Upper lobe of left lung (tissue), 6 donors: ENCODE measurements around the gene RELL1. TPM values are rescaled to one million over a fixed set of nuclear protein-coding genes. Genes with fewer than 3 reads are reported as not detected.

ENCODE experiments used
- ATAC-seq, 2 donors: fragments of 200-7000 bp; cut with Tn5 transposase; one replicate each; pipeline ENCODE4 v1.9.1; 2022; ENCODE audit warnings: mild to moderate bottlenecking in 2 of 2, moderate library complexity in 2 of 2; ENCODE audit not compliant: low FRiP score in 2 of 2
- DNase-seq, 2 donors: peaks; one replicate each; pipeline ENCODE4 v3.0.0-alpha.2; 2019 to 2020
- H3K27ac ChIP-seq, 4 donors: fragments of 200-600 bp; sonication (generic); one replicate each; pipeline ENCODE4 v1.5.1; 2016 to 2019
- H3K27me3 ChIP-seq, 4 donors: fragments of 200-600 bp; sonication (generic); one replicate each; pipeline ENCODE4 v1.5.1; 2017 to 2019
- H3K36me3 ChIP-seq, 4 donors: fragments of 200-600 bp; sonication (generic); one replicate each; pipeline ENCODE4 v1.5.1; 2016 to 2019
- H3K4me1 ChIP-seq, 4 donors: fragments of 200-600 bp; sonication (generic); one replicate each; pipeline ENCODE4 v1.5.1; 2018 to 2019
- H3K4me3 ChIP-seq, 4 donors: fragments of 200-600 bp; sonication (generic); one replicate each; pipeline ENCODE4 v1.5.1; 2017 to 2019; ENCODE audit warnings: mild to moderate bottlenecking in 2 of 4, moderate library complexity in 1 of 4
- H3K9me3 ChIP-seq, 4 donors: fragments of 200-600 bp; sonication (generic); one replicate each; pipeline ENCODE4 v1.5.1; 2018 to 2019
- EP300 ChIP-seq, 4 donors: sonication (generic); formaldehyde crosslinking; IDR thresholded peaks; one replicate each; pipeline ENCODE4 v1.5.1; 2017; ENCODE audit warnings: antibody characterized with exemption in 4 of 4, control low read depth in 2 of 4
- POLR2A ChIP-seq, 4 donors: fragments of 450-650 bp; IDR thresholded peaks; one replicate each; pipeline ENCODE4 v1.5.1; 2016 to 2017; ENCODE audit warnings: antibody characterized with exemption in 4 of 4, mild to moderate bottlenecking in 2 of 4
- POLR2AphosphoS5 ChIP-seq, 2 donors: sonication (generic); formaldehyde crosslinking; IDR thresholded peaks; one replicate each; pipeline ENCODE4 v1.5.1; 2017; ENCODE audit warnings: antibody characterized with exemption in 2 of 2
- WGBS, 2 donors: methylation state at CpG; one replicate each; pipeline ENCODE4 v1.1.5; 2017 to 2018; 5-methylcytosine and 5-hydroxymethylcytosine counted together
- total RNA-seq, 6 donors: library from RNA; depleted of rRNA in 4 of 6; stranded (reverse); fragments of >200 nt in 4 of 6; gene quantifications; one replicate each; pipeline versions ENCODE4 v1.1.0 to v1.2.1, GENCODE V29; 2016 to 2021
- TF ChIP-seq, protein P1 (sequence below), 6 experiments: fragments of 450-650 bp in 4 of 6; fragments of 200-600 bp in 2 of 6; sonication (generic) in 2 of 6; IDR thresholded peaks; one replicate each; pipeline ENCODE4 v1.5.1; 2016 to 2019; ENCODE audit warnings: antibody characterized with exemption in 6 of 6
- donor health status: DM: no; HTN: no; CAD: no; lungs with moderate emphysema.
- donor health status: DM: no; HTN: yes; CAD: no; lungs with severe emphysema.

RELL1 gene
- total RNA-seq, 6 donors from 2014 or later: 21.2 to 58.8 (median 40.7) TPM

DNA sequence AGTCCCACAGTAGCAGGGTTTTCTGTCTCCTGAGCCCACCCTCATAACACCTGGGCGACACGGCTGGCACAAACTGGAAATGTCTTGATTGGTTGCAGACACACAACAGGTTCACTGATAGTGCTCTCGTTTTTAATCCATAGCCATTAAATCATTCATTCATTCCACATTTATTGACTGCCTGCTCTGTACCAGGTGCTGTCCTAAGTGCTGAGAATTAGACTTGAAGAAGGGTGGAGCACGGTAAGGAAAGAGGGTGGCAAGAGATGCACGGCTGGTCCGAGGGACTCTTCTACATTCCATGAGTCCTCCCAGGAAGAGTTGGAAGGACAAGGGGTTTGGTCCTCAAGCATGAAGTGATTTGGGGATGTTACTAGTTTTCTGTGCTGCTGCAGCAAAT, 100.0 kb downstream of the RELL1 start:
- TF ChIP-seq POLR2AphosphoS5 (IDR thresholded peaks at IDR 0.05): no peak
- no peak for TF ChIP-seq EP300 (IDR thresholded peaks at IDR 0.05)
- TF ChIP-seq POLR2A (IDR thresholded peaks at IDR 0.05): no peak
- TF ChIP-seq, protein P1, sequence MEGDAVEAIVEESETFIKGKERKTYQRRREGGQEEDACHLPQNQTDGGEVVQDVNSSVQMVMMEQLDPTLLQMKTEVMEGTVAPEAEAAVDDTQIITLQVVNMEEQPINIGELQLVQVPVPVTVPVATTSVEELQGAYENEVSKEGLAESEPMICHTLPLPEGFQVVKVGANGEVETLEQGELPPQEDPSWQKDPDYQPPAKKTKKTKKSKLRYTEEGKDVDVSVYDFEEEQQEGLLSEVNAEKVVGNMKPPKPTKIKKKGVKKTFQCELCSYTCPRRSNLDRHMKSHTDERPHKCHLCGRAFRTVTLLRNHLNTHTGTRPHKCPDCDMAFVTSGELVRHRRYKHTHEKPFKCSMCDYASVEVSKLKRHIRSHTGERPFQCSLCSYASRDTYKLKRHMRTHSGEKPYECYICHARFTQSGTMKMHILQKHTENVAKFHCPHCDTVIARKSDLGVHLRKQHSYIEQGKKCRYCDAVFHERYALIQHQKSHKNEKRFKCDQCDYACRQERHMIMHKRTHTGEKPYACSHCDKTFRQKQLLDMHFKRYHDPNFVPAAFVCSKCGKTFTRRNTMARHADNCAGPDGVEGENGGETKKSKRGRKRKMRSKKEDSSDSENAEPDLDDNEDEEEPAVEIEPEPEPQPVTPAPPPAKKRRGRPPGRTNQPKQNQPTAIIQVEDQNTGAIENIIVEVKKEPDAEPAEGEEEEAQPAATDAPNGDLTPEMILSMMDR (IDR thresholded peaks at IDR 0.05): no peak
- H3K27me3 ChIP-seq: no peaks in the 10 kb centered on the region
- peaks cover 0 to 6% (median 0%) of the 10 kb centered on the region in 4 donors for H3K9me3 ChIP-seq
- no peak for ATAC-seq
- WGBS, 2 donors: 49 to 58% methylated on average over 5 to 6 of the region's 6 CpGs
- peaks cover 0 to 2% (median 0%) of the 10 kb centered on the region in 4 donors for H3K4me1 ChIP-seq
- H3K36me3 ChIP-seq: peaks cover 0 to 6% (median 0%) of the 10 kb centered on the region in 4 donors
- H3K27ac ChIP-seq: no peak overlapping the region
- no peak for DNase-seq
- no peak overlapping the region for H3K4me3 ChIP-seq

DNA sequence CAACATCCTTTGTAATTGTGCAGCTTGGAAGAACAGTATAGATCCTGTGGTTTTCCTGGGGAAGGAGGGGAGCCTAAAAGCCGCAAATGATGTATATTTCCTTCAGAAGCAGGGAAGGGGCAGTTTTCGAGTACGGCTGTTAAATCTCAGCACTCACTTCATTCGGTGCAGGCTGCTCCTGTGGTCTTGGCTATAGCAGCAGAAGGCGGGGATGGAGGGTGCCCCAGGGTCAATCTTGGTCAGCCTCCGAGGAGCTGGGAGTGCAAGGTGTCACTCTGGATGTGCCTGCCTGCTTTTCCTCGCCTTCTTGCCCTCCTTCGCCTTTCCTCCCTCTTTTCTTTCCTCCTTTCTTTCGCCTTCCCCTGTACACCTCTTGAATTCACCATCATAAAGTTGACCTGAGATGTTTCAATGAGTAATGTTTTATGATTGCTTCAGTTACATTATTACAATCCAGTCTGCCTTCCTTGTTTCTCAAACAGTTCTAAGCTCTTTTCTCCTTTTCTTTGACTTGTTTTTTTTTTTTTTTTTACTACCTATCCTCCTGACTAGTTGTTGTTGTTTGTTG, 101.6 kb downstream of the RELL1 start:
- ATAC-seq: no peak
- Histone ChIP-seq H3K27ac (no peak overlapping the region), H3K36me3 (no peaks in the 10 kb centered on the region), H3K9me3 (peaks cover 0 to 10% (median 0%) of the 10 kb centered on the region in 4 donors), H3K4me1 (peaks cover 0 to 2% (median 0%) of the 10 kb centered on the region in 4 donors), H3K27me3 (no peaks in the 10 kb centered on the region), H3K4me3 (no peak overlapping the region)
- 63 to 76% methylated on average over 9 of the region's 9 CpGs for WGBS, 2 donors
- no peak for DNase-seq
- TF ChIP-seq POLR2A (IDR thresholded peaks at IDR 0.05): no peak
- no peak for TF ChIP-seq POLR2AphosphoS5 (IDR thresholded peaks at IDR 0.05)
- no peak for TF ChIP-seq EP300 (IDR thresholded peaks at IDR 0.05)
- TF ChIP-seq, protein P1 (IDR thresholded peaks at IDR 0.05): no peak

DNA sequence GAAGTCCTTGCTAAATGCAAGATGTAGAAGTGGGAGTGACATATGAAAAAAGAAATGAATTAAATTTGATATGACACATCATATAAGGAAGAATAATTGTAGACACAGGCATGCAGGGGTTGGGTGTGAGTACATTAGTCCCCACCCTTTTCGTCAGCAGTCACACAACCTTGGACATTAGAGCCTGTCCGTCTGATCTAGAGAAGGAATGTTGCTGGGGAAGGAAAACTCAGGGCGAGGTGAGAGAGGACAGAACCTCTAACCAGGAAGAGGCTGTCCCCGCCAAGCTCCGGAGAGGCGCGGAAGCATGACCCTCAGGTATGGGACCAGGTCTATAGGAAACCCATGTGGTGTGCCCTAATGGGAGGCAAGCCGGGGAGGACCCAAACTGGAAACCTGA, 102.1 kb downstream of the RELL1 start:
- no peaks in the 10 kb centered on the region for H3K27me3 ChIP-seq
- H3K27ac ChIP-seq: no peak overlapping the region
- ATAC-seq (no peak), DNase-seq (no peak)
- 57 to 63% methylated on average over 8 of the region's 8 CpGs for WGBS, 2 donors
- peaks cover 0 to 10% (median 0%) of the 10 kb centered on the region in 4 donors for H3K9me3 ChIP-seq
- peaks cover 0 to 2% (median 0%) of the 10 kb centered on the region in 4 donors for H3K4me1 ChIP-seq
- no peaks in the 10 kb centered on the region for H3K36me3 ChIP-seq
- no peak overlapping the region for H3K4me3 ChIP-seq
- no peak for TF ChIP-seq EP300 (IDR thresholded peaks at IDR 0.05)
- TF ChIP-seq, protein P1 (IDR thresholded peaks at IDR 0.05): no peak
- no peak for TF ChIP-seq POLR2A (IDR thresholded peaks at IDR 0.05)
- no peak for TF ChIP-seq POLR2AphosphoS5 (IDR thresholded peaks at IDR 0.05)

DNA sequence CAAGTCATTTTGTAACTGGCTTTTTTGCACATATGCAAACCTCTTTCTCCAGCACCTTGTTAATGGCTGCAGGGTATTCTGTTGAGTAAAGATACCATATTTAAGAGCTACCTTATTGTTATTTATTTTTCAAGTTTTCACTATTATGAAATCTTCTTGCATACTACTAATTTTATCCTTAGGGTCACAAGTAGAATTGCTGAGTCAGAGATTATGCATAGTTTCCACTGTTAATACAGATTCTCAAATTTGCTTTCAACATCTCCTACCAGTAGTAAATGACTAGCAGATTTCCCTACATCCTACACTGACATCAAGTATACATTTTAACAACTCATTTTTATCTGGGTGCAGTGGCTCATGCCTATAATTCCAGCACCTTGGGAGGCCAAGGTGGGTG, 112.6 kb downstream of the RELL1 start:
- no peak for ATAC-seq
- Histone ChIP-seq H3K9me3 (no peaks in the 10 kb centered on the region), H3K4me1 (peaks cover 0 to 3% (median 0%) of the 10 kb centered on the region in 4 donors), H3K27me3 (no peaks in the 10 kb centered on the region), H3K36me3 (no peaks in the 10 kb centered on the region), H3K27ac (no peak overlapping the region), H3K4me3 (no peak overlapping the region)
- no peak for DNase-seq
- TF ChIP-seq, protein P1 (IDR thresholded peaks at IDR 0.05): no peak
- TF ChIP-seq POLR2A (IDR thresholded peaks at IDR 0.05) (no peak), POLR2AphosphoS5 (IDR thresholded peaks at IDR 0.05) (no peak), EP300 (IDR thresholded peaks at IDR 0.05) (no peak)

DNA sequence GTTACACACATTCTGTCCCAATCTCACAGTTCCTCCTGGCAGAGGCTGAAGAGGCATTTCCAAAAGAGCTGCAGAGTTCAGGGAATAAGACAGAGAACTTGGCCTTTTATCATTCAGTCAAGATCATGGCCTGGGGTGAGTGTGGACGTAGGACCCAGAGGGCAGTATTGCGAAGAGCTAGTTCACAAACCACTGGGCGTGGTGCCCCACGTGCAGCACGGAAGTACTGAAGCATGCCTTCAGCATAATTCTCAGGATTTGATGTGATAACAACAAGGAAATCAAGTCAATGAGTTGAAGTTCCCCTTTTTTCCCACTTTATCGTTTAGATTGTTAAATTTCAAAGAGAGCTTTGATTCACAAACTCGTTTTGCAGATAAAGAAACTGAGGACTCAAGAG, 117.7 kb downstream of the RELL1 start:
- Histone ChIP-seq H3K9me3 (no peaks in the 10 kb centered on the region), H3K4me3 (no peak overlapping the region), H3K27ac (no peak overlapping the region), H3K27me3 (no peaks in the 10 kb centered on the region), H3K36me3 (no peaks in the 10 kb centered on the region), H3K4me1 (peaks cover 0 to 3% (median 0%) of the 10 kb centered on the region in 4 donors)
- WGBS, 2 donors: 43 to 60% methylated on average over 7 of the region's 7 CpGs
- ATAC-seq (no peak), DNase-seq (no peak)
- TF ChIP-seq EP300 (IDR thresholded peaks at IDR 0.05): no peak
- no peak for TF ChIP-seq POLR2AphosphoS5 (IDR thresholded peaks at IDR 0.05)
- TF ChIP-seq POLR2A (IDR thresholded peaks at IDR 0.05): no peak
- TF ChIP-seq, protein P1 (IDR thresholded peaks at IDR 0.05): no peak
